Activated gamma-delta T cell (primary cell): ENCODE data around the gene USP14.

ENCODE experiments used
- DNase-seq: peaks from one replicate; lab custom pipeline; 2025; lab: John Stamatoyannopoulos, UW

The USP14 gene

GRCh38 chr18:159933-160332, 1.6 kb downstream of the USP14 start:
- no peak for DNase-seq

DNA sequence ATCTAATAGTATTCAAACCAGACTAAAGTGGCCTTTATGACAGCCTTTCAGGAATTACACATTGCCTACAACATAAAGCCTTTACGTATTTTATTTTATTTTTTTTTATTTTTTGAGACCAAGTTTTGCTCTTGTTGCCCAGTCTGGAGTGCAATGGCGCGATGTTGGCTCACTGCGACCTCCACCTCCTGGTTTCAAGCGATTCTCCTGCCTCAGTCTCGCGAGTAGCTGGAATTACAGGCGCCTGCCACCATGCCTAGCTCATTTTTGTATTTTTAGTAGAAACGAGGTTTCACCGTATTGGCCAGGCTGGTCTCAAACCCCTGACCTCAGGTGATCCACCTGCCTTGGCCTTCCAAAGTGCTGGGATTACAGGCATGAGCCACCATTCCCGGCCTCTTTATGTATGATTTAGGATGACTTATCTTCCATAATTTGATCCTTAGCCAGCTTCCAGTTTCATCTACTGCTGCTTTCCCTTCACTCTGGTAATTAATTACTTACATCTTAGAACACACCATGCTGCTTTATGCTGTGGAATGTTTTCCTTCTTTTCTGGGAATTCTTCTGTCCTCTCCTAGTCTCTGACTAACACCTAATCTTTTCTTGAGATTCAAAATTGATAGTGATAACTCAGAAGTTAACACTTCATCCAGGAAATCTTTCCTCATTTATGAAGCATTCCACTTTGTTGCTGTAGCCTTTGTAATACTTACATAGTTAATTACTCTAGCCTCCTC, 2.6 kb downstream of the USP14 start:
- no peak for DNase-seq

DNA sequence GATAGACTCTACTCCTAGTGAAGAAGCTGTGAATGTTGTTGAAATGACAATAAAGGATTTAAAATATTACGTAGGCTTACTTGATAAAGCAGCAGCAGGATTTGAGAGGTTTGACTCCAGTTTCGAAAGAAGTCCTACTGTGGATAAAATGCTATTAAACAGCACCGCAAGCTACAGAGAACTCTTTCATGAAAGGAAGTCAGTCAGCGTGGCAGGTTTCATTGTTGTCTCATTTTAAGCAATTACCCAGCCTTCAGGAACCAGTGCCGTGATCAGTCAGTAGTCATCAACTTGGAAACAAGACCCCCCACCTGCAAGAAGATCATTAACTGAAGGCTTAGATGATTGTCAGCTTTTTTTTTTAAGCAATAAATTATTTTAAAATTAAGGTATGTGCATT, 14.0 kb downstream of the USP14 start:
- no peak for DNase-seq

DNA sequence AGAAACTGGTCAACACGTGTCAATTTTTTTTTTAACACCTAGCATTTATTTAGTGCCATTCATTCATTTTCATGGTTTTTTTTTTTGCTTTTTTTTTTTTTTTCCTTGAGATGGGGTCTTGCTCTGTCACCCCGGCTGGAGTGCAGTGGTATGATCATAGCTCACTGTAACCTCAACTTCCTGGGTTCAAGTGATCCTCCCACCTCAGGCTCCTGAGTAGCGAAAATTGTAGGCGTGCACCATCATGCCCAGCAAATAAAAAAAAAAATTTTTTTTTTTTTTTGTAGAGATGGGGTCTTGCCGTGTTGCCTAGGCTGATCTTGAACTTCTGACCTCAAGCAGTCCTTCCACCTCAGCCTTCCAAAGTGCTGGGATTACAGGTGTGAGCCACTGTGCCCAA, 21.1 kb downstream of the USP14 start:
- no peak for DNase-seq

DNA sequence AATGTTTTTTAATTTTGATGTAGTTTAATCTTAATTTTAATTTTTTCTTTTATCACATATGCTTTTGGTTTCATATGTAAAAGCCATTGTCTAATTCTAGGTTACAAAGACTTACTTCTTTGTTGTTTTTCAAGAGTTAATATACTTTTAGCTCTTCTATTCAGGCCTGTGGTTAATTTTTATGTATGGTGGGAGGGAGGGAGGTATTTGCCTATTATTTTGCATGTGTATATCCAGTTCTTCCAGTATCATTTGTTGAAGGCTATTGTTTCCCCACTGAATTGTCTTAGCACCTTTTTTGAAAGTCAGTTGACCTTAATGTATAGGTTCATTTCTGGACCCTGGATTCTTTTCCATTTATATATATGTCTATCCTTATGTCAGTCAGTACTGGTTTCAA, 23.4 kb downstream of the USP14 start:
- DNase-seq: no peak

DNA sequence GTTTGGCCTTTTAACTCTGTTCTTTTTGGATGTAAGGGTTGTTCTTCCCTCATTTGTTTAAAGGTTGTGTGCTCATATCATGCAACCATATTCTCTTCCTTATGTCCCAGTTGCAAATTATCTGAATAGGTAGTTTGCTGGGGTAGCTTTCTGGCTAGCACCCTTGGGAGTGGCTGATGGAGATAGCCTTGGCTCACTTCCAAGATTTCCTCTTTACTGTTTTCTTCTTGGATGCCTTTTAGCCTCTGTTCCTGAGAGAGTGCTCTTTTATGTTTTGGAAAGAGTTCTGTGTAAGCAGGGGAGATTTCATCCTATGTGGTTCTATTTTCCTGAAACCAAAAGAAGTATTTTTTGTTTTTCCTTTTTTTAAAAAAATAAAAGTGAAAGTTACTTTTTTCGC, 25.4 kb downstream of the USP14 start:
- no peak for DNase-seq

GRCh38 chr18:189254-189653, 30.9 kb downstream of the USP14 start:
- no peak for DNase-seq

GRCh38 chr18:191725-192124, 33.4 kb downstream of the USP14 start:
- DNase-seq: no peak

GRCh38 chr18:192801-193200, 34.4 kb downstream of the USP14 start:
- no peak for DNase-seq

DNA sequence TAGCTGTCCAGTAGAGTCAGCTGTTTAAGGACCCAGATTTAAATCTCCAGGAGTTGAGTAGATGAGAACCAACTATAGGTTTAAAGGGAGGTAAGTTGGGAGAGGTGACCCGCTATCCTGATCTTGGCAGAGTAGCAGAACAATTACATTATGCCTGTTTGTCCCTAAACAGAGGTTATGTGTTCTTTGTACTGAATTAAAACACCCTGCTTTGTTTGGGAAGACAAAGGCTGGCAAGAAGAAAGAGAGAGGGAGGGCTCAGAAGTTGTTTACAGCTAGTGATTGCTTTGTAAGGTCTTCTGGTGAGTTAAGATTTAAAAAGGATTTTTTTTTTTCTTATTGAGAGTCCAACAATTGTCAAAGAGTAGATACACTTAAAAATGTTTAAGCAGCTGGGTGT, 37.3 kb downstream of the USP14 start:
- no peak for DNase-seq

- DNase-seq: no peak
Observed at GRCh38 chr18:199214-199613, 40.9 kb downstream of the USP14 start.

DNA sequence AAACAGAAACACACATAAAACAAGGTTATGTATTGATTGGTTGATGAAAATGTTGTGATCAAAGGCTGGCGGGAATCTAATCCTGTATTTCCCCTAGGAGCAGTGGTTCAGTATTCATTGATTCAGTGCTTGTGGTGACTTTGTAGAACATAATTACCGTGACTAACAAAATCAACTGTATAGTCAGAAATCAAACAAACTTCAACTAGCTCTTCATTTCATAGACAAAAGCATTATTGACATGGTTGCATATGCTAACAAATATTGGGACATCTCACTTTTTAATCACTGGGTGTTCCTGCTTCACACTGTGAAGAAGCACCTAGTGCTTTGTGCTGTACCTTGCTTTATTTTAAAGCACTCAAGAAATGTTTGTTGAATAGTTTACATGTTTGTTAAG, 41.4 kb downstream of the USP14 start:
- DNase-seq: no peak

- no peak for DNase-seq
Observed at GRCh38 chr18:210075-210474, 51.7 kb downstream of the USP14 start.

DNA sequence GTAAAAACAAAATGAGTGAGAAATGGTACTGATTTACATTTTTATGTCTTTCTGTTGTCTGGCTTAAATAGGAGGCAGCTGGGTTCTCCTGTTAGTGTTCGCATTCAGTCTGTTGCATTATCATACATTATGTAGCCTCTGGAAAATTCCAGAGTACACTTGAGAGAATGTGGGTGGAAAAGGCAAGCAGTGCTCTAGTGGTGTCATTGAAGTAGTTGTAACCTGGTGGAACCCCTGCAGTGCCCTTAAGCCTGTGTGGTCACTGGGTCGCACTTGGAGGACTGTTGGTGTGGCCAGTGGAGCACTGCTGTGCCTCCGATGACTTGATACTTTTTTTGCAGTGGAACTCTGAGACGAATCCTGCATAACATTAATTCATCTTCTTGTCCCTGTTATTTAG, 52.4 kb downstream of the USP14 start:
- no peak for DNase-seq

GRCh38 chr18:211582-211981, 53.2 kb downstream of the USP14 start:
- no peak for DNase-seq

- DNase-seq: no peak
Observed at GRCh38 chr18:212780-213179, 54.4 kb downstream of the USP14 start.

- no peak for DNase-seq
Observed at GRCh38 chr18:213505-213904, 55.1 kb downstream of the USP14 start.

- DNase-seq: no peak
Observed at GRCh38 chr18:213966-214365, 55.6 kb downstream of the USP14 start.

GRCh38 chr18:215448-216010, 57.2 kb downstream of the USP14 start:
- DNase-seq: no peak

DNA sequence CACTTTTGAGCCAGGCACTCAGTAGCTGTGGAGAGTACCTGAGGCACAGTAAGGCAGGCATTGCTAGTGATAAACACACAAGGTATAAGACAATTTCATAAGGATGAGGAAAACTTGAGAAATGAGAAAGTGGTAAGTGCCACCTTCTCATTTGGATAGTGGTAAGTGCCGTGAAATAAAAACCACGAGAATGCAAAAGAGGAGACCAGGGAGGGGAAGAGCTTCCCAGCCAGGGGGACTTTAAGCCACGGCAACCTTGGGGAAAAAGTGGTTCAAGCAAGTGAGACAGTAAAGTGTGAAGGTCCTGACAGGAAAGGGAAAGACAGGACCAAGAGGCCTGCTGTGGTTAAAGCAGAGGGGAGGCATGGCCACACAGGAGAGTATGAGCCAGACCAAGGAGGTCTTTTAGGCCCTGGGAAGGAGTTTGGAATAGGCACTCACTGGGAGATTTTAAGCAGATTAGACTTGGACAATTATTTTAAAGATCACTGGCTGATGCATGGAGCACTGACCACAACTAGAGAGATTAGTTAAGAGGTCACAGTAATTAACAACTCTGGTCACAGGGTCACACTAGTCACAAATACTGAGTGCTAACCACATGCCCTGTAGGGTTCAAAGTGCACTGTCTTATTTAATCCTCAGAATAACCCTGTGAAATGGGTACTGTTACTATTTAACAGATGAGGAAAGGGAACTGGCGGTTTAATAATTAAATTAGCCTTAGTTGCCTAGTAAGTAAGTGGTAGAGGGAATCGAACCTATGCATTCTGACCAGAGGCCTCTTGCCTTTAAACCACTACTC, 59.4 kb downstream of the USP14 start:
- no peak for DNase-seq

- DNase-seq: no peak
Observed at GRCh38 chr18:220708-221107, 62.4 kb downstream of the USP14 start.

- no peak for DNase-seq
Observed at GRCh38 chr18:225745-226144, 67.4 kb downstream of the USP14 start.

DNA sequence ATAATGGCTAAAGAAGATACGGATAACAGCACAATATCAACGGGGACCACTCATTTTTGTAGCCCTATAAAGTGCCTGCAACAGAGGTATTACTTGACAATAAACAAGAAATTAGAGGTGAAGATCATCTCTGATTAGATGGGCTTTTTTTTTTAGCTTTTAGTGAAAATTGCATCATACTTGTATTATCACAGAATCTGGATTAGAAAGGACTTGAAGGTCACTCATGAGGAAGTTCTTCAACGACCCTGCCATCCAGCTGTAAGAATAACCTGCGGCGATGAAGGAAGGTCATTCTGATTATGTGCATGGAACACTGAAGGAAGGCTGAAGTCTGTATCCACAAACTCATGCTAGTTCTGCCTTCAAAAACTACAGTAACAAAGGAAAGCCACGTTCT, 69.0 kb downstream of the USP14 start:
- DNase-seq: no peak
